ENCODE data around the gene CFAP410.

DNA sequence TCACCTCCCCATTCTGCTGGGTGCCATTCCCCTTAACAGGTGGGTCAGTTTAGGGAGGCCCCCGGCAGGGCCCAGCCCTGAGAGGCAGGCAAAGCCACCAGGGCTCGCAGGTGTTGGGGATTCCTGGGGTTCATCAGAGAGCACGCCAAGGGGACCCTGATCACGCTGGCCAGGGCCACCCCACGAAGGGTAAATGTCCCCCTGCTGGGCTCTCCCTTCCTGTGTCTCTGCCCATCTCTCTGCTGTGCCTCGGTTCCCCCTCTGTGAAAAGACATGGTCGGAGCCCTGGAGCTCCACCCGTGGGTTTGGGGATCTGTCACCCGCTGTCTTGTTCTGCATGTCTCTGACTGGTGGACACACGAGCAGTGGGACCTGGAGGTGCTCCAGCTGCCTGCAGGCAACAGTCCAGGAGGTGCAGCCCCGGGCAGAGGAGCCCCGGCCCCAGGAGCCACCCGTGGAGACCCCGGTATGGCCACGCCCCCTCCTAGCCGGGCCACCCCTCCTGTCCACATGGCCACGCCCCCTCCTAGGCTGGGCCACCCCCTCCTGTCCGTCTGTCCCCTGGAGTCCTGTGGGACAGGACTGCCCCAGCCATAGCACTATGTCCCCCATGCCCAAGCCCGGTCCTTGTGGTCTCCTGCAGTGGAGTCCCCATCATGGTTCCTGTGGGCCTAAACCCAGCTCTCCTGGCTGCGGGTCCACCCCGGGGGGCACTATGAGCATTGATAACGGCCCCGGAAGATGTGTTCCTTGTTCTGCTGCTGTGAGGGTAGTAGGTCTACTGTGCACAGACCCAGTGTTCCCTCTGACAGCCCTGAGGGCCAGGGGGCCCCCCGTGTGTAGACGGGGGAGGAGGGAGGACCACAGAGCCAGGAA is 47.0 kb downstream of the CFAP410 start:
- TF ChIP-seq, protein P1, sequence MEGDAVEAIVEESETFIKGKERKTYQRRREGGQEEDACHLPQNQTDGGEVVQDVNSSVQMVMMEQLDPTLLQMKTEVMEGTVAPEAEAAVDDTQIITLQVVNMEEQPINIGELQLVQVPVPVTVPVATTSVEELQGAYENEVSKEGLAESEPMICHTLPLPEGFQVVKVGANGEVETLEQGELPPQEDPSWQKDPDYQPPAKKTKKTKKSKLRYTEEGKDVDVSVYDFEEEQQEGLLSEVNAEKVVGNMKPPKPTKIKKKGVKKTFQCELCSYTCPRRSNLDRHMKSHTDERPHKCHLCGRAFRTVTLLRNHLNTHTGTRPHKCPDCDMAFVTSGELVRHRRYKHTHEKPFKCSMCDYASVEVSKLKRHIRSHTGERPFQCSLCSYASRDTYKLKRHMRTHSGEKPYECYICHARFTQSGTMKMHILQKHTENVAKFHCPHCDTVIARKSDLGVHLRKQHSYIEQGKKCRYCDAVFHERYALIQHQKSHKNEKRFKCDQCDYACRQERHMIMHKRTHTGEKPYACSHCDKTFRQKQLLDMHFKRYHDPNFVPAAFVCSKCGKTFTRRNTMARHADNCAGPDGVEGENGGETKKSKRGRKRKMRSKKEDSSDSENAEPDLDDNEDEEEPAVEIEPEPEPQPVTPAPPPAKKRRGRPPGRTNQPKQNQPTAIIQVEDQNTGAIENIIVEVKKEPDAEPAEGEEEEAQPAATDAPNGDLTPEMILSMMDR (IDR thresholded peaks at IDR 0.05 in 4 of 5, conservative IDR thresholded peaks at IDR 0.05 in 1 of 5) = no peak
- no peak for TF ChIP-seq POLR2A (IDR thresholded peaks at IDR 0.05)
